ENCODE data around the gene PRKAR1B. TPM values are rescaled to one million over a fixed set of nuclear protein-coding genes. Genes with fewer than 3 reads are reported as not detected.

The PRKAR1B gene
- 10 to 100 TPM; 15.1 to 15.9 TPM for total RNA-seq

GRCh38 chr7:727104-727805 is at the start of gene PRKAR1B:
Gene PRKAR1B, minus strand, starts transcription at chr7:727281. Its CDS starts 15,776 bp downstream, at chr7:711505.
- H3K27me3 ChIP-seq, result no peaks in the 10 kb centered on the region
- peaks cover 9% of the 10 kb centered on the region for H3K36me3 ChIP-seq
- H3K4me1 ChIP-seq, result peaks cover 0 to 47% of the 10 kb centered on the region in 2 donors
- TF ChIP-seq, protein P1, sequence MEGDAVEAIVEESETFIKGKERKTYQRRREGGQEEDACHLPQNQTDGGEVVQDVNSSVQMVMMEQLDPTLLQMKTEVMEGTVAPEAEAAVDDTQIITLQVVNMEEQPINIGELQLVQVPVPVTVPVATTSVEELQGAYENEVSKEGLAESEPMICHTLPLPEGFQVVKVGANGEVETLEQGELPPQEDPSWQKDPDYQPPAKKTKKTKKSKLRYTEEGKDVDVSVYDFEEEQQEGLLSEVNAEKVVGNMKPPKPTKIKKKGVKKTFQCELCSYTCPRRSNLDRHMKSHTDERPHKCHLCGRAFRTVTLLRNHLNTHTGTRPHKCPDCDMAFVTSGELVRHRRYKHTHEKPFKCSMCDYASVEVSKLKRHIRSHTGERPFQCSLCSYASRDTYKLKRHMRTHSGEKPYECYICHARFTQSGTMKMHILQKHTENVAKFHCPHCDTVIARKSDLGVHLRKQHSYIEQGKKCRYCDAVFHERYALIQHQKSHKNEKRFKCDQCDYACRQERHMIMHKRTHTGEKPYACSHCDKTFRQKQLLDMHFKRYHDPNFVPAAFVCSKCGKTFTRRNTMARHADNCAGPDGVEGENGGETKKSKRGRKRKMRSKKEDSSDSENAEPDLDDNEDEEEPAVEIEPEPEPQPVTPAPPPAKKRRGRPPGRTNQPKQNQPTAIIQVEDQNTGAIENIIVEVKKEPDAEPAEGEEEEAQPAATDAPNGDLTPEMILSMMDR (IDR thresholded peaks at IDR 0.05), result no peak
- peak within 1 kb of the TSS; percentile 68 to 82 for H3K4me3 ChIP-seq
- peak within 1 kb of the TSS; percentile 56 to 73 for H3K27ac ChIP-seq
- no peak for DNase-seq (ENCODE audit: low spot score)
- H3K9me3 ChIP-seq, result no peaks in the 10 kb centered on the region

- Histone ChIP-seq H3K27me3 (no peaks in the 10 kb centered on the region), H3K36me3 (peaks cover 13% of the 10 kb centered on the region), H3K4me1 (peaks cover 0 to 24% of the 10 kb centered on the region in 2 donors), H3K9me3 (no peaks in the 10 kb centered on the region), H3K27ac (no peak overlapping the region), H3K4me3 (no peak overlapping the region)
- DNase-seq (ENCODE audit: low spot score), result no peak
- TF ChIP-seq, protein P1 (IDR thresholded peaks at IDR 0.05), result no peak
Observed at GRCh38 chr7:776381-776780, 49.3 kb upstream of the PRKAR1B start.

DNA sequence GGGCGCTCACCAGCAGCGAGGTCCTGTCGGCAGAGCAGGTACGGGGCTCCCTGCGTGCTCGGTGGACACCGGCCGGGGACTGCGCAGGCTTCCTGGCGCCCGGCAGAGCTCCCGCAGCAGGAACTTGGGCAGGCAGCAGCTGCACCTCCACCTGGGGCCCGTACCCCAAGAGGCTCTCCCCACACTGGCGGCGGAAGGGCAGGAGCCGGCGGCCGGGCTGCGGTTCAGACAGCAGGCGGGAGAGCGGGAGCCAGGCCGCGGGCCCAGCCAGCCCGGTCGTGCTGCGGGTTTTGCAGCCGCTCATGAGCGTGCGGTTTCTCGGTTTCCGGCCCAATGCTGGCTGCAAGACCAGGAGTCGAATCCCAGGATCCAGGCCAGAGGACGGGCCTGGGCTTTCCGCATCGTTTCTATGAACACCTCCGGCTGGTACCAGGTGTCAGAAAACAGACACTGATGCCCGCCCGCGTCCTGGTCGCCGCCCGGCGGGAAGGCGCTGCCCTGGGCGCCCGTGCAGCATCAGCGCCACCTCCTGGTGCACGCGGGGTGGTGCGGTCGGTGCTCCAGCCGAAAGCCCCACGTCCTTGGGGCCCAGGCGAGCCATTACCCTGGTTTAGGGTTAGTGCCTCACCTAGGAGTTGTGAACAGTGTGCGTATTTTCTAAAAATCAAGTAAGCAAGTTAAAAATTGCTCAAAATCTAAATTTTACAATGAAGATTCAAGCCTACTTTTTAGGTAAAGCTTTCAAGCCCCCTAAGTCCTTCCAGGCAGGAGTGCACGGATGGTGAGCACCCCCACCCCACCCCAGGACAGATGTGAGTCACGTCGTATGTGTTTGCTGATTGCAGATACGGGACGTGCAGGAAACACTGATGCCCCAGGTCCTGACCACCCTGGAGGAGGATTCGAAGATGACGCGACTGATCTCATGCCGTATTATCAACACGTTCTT is 47.4 kb upstream of the PRKAR1B start:
- H3K36me3 ChIP-seq, result peaks cover 13% of the 10 kb centered on the region

DNA sequence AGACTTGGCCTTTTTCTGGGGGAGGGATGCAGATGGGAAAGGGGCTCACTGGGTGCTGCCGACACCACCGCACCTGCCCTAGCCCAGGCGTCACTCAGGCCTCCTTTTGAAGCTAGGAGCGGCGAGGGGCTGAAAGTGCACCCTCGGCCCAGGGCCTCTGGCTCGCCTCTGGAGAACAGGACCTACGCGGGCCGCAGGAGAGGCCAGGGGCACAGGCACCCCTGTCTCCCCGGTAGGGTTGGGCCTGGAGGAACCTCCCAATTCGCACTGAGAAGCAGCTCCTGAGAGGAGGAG is 46.5 kb upstream of the PRKAR1B start:
- TF ChIP-seq, protein P1 (IDR thresholded peaks at IDR 0.05), result no peak
- Histone ChIP-seq H3K9me3 (no peaks in the 10 kb centered on the region), H3K27me3 (no peaks in the 10 kb centered on the region), H3K4me3 (no peak overlapping the region), H3K36me3 (peaks cover 13% of the 10 kb centered on the region), H3K27ac (no peak overlapping the region), H3K4me1 (peaks cover 0 to 29% of the 10 kb centered on the region in 2 donors)
- DNase-seq (ENCODE audit: low spot score), result no peak

More for the DNA sequence above, 47.4 kb upstream of the PRKAR1B start:
- TF ChIP-seq, protein P1 (IDR thresholded peaks at IDR 0.05), result peak; percentile 96 to 98
- H3K27me3 ChIP-seq, result no peaks in the 10 kb centered on the region
- DNase-seq (ENCODE audit: low spot score), result no peak
- H3K4me1 ChIP-seq, result peaks cover 0 to 26% of the 10 kb centered on the region in 2 donors
- no peaks in the 10 kb centered on the region for H3K9me3 ChIP-seq
- H3K4me3 ChIP-seq, result no peak overlapping the region
- no peak overlapping the region for H3K27ac ChIP-seq

GRCh38 chr7:772861-773621 is 46.0 kb upstream of the PRKAR1B start:
- H3K9me3 ChIP-seq, result no peaks in the 10 kb centered on the region
- TF ChIP-seq, protein P1 (IDR thresholded peaks at IDR 0.05), result no peak
- peaks cover 0 to 29% of the 10 kb centered on the region in 2 donors for H3K4me1 ChIP-seq
- no peak overlapping the region for H3K27ac ChIP-seq
- DNase-seq (ENCODE audit: low spot score), result no peak
- H3K4me3 ChIP-seq, result no peak overlapping the region
- H3K36me3 ChIP-seq, result peaks cover 13% of the 10 kb centered on the region
- no peaks in the 10 kb centered on the region for H3K27me3 ChIP-seq
